Measurements from ENCODE around the gene NOC4L. TPM values are rescaled to one million over a fixed set of nuclear protein-coding genes. Genes with fewer than 3 reads are reported as not detected.

The NOC4L gene
- total RNA-seq = 11.2 TPM

GRCh38 chr12:132144115-132144809 is at the start of gene NOC4L, which contains the start of gene DDX51:
Gene NOC4L (plus strand): TSS chr12:132144457. CDS start chr12:132144489, 32 bp downstream.
Gene DDX51 (minus strand): TSS chr12:132144319. CDS start chr12:132144296, 23 bp downstream.

Small RNA genes lying within 50 kb of the gene (small RNA-seq; reads per million reads assigned to genes)
- gene AC138466.3 (ENCODE audit: low replicate concordance) = not detected

Other genes starting within 250 kb of the NOC4L start
- gene ULK1, start 249.8 kb upstream of the NOC4L start, total RNA-seq = 39.1 TPM
- 14.7 TPM for gene PUS1, start 215.2 kb upstream of the NOC4L start, total RNA-seq
- 33.7 TPM for gene EP400, start 194.5 kb upstream of the NOC4L start, total RNA-seq
- 15.7 TPM for gene DDX51, start 138 bp upstream of the NOC4L start, total RNA-seq
- 12.0 TPM for gene GALNT9, start 185.1 kb downstream of the NOC4L start, total RNA-seq